ENCODE results near the gene NEK7. TPM values are rescaled to one million over a fixed set of nuclear protein-coding genes. Genes with fewer than 3 reads are reported as not detected.

The NEK7 gene
- total RNA-seq, 3 donors from 2014 or later (not counting 1 experiment from before 2014, with no cell fraction given): 34.1 to 57.5 (median 42.1) TPM

GRCh38 chr1:198147216-198147615 is 9.6 kb upstream of the NEK7 start:
- no peak overlapping the region for H3K4me3 Mint-ChIP-seq
- ATAC-seq: no peak
- no CpG with 5 or more reads among the region's 2 CpGs for WGBS (ENCODE audit: insufficient coverage)
- no peaks in the 10 kb centered on the region for H3K27me3 Mint-ChIP-seq (ENCODE audit: low read depth in 2 of 2)
- TF ChIP-seq CTCF (IDR thresholded peaks at IDR 0.05): no peak
- DNase-seq: no peak
- H3K27ac Mint-ChIP-seq: no peak overlapping the region
- H3K9me3 Mint-ChIP-seq: no peaks in the 10 kb centered on the region
- Histone ChIP-seq H3K4me3 (ENCODE audit: low read length) (no peak overlapping the region), H3K9me3 (ENCODE audit: control insufficient read depth, insufficient read depth, low read length) (no peaks in the 10 kb centered on the region), H3K27ac (ENCODE audit: low read length) (no peak overlapping the region), H3K36me3 (ENCODE audit: control insufficient read depth, insufficient read depth, low read length) (no peaks in the 10 kb centered on the region), H3K27me3 (ENCODE audit: control insufficient read depth, insufficient read depth, low read length) (no peaks in the 10 kb centered on the region), H3K4me1 (ENCODE audit: control insufficient read depth, insufficient read depth, low read length) (no peaks in the 10 kb centered on the region)
- intact Hi-C loops (cut with micrococcal nuclease): no loop called here
- no peaks in the 10 kb centered on the region for H3K36me3 Mint-ChIP-seq
- H3K4me1 Mint-ChIP-seq: peaks cover 0 to 4% of the 10 kb centered on the region in 2 donors

DNA sequence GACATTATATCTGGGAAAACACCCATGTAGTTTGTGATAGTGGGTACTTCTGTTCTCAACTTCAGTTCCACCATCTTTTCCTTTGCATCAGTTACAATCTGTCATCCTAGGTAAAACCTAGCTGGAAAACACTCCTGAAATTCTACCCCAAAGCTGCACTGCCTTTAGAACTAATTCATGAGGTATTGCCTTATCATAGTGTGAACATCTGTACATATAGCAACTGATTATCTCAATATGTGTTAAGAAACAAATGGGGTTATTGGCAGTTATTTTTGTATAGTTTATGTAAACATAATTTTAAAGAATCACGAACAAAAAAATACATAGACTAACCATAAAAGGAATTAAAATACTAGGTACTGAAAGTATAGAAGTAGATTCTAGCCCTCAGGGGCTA is 6.4 kb upstream of the NEK7 start:
- H3K27me3 Mint-ChIP-seq (ENCODE audit: low read depth in 2 of 2): no peaks in the 10 kb centered on the region
- no peak for ATAC-seq
- no peak overlapping the region for H3K27ac Mint-ChIP-seq
- Histone ChIP-seq H3K4me3 (ENCODE audit: low read length) (no peak overlapping the region), H3K9me3 (ENCODE audit: control insufficient read depth, insufficient read depth, low read length) (no peaks in the 10 kb centered on the region), H3K27me3 (ENCODE audit: control insufficient read depth, insufficient read depth, low read length) (no peaks in the 10 kb centered on the region), H3K27ac (ENCODE audit: low read length) (no peak overlapping the region), H3K4me1 (ENCODE audit: control insufficient read depth, insufficient read depth, low read length) (no peaks in the 10 kb centered on the region), H3K36me3 (ENCODE audit: control insufficient read depth, insufficient read depth, low read length) (no peaks in the 10 kb centered on the region)
- intact Hi-C loops (cut with micrococcal nuclease): loop anchor here (10.0 kb wide), 2 partner anchors 236 to 626 kb away; partner anchors contain the start of gene LHX9
- no peak overlapping the region for H3K4me3 Mint-ChIP-seq
- H3K9me3 Mint-ChIP-seq: no peaks in the 10 kb centered on the region
- no peaks in the 10 kb centered on the region for H3K4me1 Mint-ChIP-seq
- H3K36me3 Mint-ChIP-seq: no peaks in the 10 kb centered on the region
- no peak for TF ChIP-seq CTCF (IDR thresholded peaks at IDR 0.05)
- no CpG with 5 or more reads among the region's 1 CpG for WGBS (ENCODE audit: insufficient coverage)
- no peak for DNase-seq

GRCh38 chr1:198151688-198152087 is 5.1 kb upstream of the NEK7 start:
- H3K4me1 Mint-ChIP-seq: peaks cover 8% of the 10 kb centered on the region in 2 donors
- no peaks in the 10 kb centered on the region for H3K27me3 Mint-ChIP-seq (ENCODE audit: low read depth in 2 of 2)
- DNase-seq: no peak
- no peaks in the 10 kb centered on the region for H3K27me3 ChIP-seq (ENCODE audit: control insufficient read depth, insufficient read depth, low read length)
- intact Hi-C loops (cut with micrococcal nuclease): loop anchor here (10.0 kb wide), 2 partner anchors 237 to 627 kb away; partner anchors contain the start of gene LHX9
- H3K4me1 ChIP-seq (ENCODE audit: control insufficient read depth, insufficient read depth, low read length): no peaks in the 10 kb centered on the region
- no peak for ATAC-seq
- no peaks in the 10 kb centered on the region for H3K9me3 ChIP-seq (ENCODE audit: control insufficient read depth, insufficient read depth, low read length)
- no peaks in the 10 kb centered on the region for H3K36me3 Mint-ChIP-seq
- H3K4me3 Mint-ChIP-seq: no peak overlapping the region
- no peak overlapping the region for H3K27ac Mint-ChIP-seq
- H3K9me3 Mint-ChIP-seq: no peaks in the 10 kb centered on the region
- WGBS (ENCODE audit: insufficient coverage): 86% methylated on average over 1 of the region's 2 CpGs
- no peak overlapping the region for H3K27ac ChIP-seq (ENCODE audit: low read length)
- TF ChIP-seq CTCF (IDR thresholded peaks at IDR 0.05): no peak
- H3K36me3 ChIP-seq (ENCODE audit: control insufficient read depth, insufficient read depth, low read length): no peaks in the 10 kb centered on the region
- no peak overlapping the region for H3K4me3 ChIP-seq (ENCODE audit: low read length)

GRCh38 chr1:198153103-198153502 is 3.7 kb upstream of the NEK7 start:
- H3K4me3 Mint-ChIP-seq: no peak overlapping the region
- H3K9me3 ChIP-seq (ENCODE audit: control insufficient read depth, insufficient read depth, low read length): no peaks in the 10 kb centered on the region
- no peak overlapping the region for H3K27ac ChIP-seq (ENCODE audit: low read length)
- no peaks in the 10 kb centered on the region for H3K4me1 ChIP-seq (ENCODE audit: control insufficient read depth, insufficient read depth, low read length)
- no peaks in the 10 kb centered on the region for H3K27me3 Mint-ChIP-seq (ENCODE audit: low read depth in 2 of 2)
- intact Hi-C loops (cut with micrococcal nuclease): loop anchor here (10.0 kb wide), 2 partner anchors 238 to 628 kb away; partner anchors contain the start of gene LHX9
- H3K9me3 Mint-ChIP-seq: no peaks in the 10 kb centered on the region
- no peak for TF ChIP-seq CTCF (IDR thresholded peaks at IDR 0.05)
- no peak for DNase-seq
- H3K36me3 Mint-ChIP-seq: no peaks in the 10 kb centered on the region
- no peak for ATAC-seq
- no peak overlapping the region for H3K27ac Mint-ChIP-seq
- H3K36me3 ChIP-seq (ENCODE audit: control insufficient read depth, insufficient read depth, low read length): no peaks in the 10 kb centered on the region
- H3K27me3 ChIP-seq (ENCODE audit: control insufficient read depth, insufficient read depth, low read length): no peaks in the 10 kb centered on the region
- H3K4me1 Mint-ChIP-seq: peaks cover 16% of the 10 kb centered on the region in 2 donors
- H3K4me3 ChIP-seq (ENCODE audit: low read length): no peak overlapping the region

All from natural killer cell (primary cell).